ENCODE results near the gene SLF2.

SLF2 gene

GRCh38 chr10:100911472-100911871 lies 1.3 kb upstream of the SLF2 start:
- DNase-seq (ENCODE audit: low read depth), result no peak
- no peak overlapping the region for H3K4me3 ChIP-seq (ENCODE audit: low read depth, low read length)
- TF ChIP-seq CTCF (IDR thresholded peaks at IDR 0.05; ENCODE audit: insufficient read depth, low read depth, low read length, missing control alignments), result no peak

- TF ChIP-seq CTCF (IDR thresholded peaks at IDR 0.05; ENCODE audit: insufficient read depth, low read depth, low read length, missing control alignments), result no peak
- DNase-seq (ENCODE audit: low read depth), result no peak
- H3K4me3 ChIP-seq (ENCODE audit: low read depth, low read length), result peak overlapping the region; percentile 64
Observed at GRCh38 chr10:100912013-100912604, 654 bp upstream of the SLF2 start.

- no peak for DNase-seq (ENCODE audit: low read depth)
- H3K4me3 ChIP-seq (ENCODE audit: low read depth, low read length), result peak overlapping the region; percentile 99
- no peak for TF ChIP-seq CTCF (IDR thresholded peaks at IDR 0.05; ENCODE audit: insufficient read depth, low read depth, low read length, missing control alignments)
Observed at GRCh38 chr10:100913470-100913865, 705 bp downstream of the SLF2 start.

- TF ChIP-seq CTCF (IDR thresholded peaks at IDR 0.05; ENCODE audit: insufficient read depth, low read depth, low read length, missing control alignments), result no peak
Observed at GRCh38 chr10:100917071-100917470, 4.3 kb downstream of the SLF2 start.

DNA sequence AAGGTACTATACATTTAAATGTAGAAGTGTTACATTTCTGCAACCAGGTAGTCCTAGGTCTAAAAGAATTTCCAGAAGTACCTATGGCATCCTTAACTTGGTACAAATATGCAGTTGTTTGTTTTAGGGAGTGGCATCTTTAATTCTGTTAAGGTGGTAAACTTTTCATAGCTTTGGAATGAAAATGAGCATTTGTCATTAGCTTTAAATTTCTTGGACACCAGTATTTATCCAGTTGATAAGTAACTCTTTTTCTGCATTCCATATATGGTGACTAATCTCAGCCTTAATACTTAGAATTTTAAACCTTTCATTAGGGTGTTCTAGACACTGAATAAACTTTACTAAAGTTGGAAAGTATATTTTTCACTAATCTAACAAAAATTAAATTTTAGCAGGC lies 10.8 kb downstream of the SLF2 start:
- no peak for TF ChIP-seq CTCF (IDR thresholded peaks at IDR 0.05; ENCODE audit: insufficient read depth, low read depth, low read length, missing control alignments)
- DNase-seq (ENCODE audit: low read depth), result no peak
- no peak overlapping the region for H3K4me3 ChIP-seq (ENCODE audit: low read depth, low read length)

More at GRCh38 chr10:100917071-100917470, 4.3 kb downstream of the SLF2 start:
- H3K4me3 ChIP-seq (ENCODE audit: low read depth, low read length), result no peak overlapping the region
- DNase-seq (ENCODE audit: low read depth), result no peak

DNA sequence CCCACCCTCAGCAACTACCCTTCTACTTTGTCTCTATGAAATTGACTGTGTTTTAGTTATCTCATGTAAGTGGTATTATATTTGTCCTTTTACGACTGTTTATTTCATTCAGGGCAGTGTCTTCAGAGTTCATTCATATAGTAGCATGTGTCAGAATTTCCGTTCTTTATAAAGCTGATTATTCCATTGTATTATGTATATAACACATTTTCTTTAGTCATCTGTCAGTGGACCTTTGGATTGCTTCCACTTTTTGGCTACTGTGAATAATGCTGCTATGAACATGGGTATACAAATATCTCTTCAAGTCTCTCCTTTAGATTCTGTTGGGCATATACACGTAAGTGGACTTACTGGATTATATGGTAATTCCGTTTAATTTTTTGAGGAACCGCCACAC lies 14.5 kb downstream of the SLF2 start:
- TF ChIP-seq CTCF (IDR thresholded peaks at IDR 0.05; ENCODE audit: insufficient read depth, low read depth, low read length, missing control alignments), result no peak
- no peak overlapping the region for H3K4me3 ChIP-seq (ENCODE audit: low read depth, low read length)
- DNase-seq (ENCODE audit: low read depth), result no peak

- H3K4me3 ChIP-seq (ENCODE audit: low read depth, low read length), result no peak overlapping the region
- DNase-seq (ENCODE audit: low read depth), result no peak
- no peak for TF ChIP-seq CTCF (IDR thresholded peaks at IDR 0.05; ENCODE audit: insufficient read depth, low read depth, low read length, missing control alignments)
Observed at GRCh38 chr10:100928039-100928438, 15.3 kb downstream of the SLF2 start.

Data from GM12865 (cell line).